ENCODE measurements around the gene CAPN11. TPM values are rescaled to one million over a fixed set of nuclear protein-coding genes. Genes with fewer than 3 reads are reported as not detected.

CAPN11 gene
- total and polyA plus RNA-seq, 2 donors from 2014 or later: 0.39 to 2.3 TPM

DNA sequence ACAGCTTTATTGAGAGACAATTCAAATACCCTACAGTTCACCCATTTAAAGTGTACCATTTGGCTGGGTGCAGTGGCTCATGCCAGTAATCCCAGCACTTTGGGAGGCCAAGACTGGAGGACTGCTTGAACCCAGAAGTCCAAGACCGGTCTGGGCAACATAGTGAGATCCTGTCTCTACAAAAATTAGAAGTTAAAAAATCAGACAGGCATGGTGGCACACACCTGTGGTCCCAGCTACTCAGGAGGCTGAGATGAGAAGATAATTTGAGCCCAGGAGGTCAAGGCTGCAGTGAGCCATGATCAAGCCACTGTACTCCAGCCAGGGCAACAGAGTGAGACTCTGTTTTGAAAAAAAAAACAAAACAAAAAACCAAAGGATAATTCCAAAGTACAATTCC lies 8.9 kb downstream of the CAPN11 start:
- H3K4me1 ChIP-seq (ENCODE audit: control insufficient read depth in 2 of 3, insufficient read depth in 2 of 3, low read depth in 1 of 3, low read length in 3 of 3): no peaks in the 10 kb centered on the region
- DNase-seq: no peak
- intact Hi-C loops (cut with DNase I): no loop called here
- no peak for TF ChIP-seq CTCF (IDR thresholded peaks at IDR 0.05; ENCODE audit: borderline replicate concordance, extremely low read depth, insufficient read depth)
- H3K27ac ChIP-seq (ENCODE audit: low read depth in 2 of 2, low read length in 2 of 2): no peak overlapping the region
- FAIRE-seq: no peak
- no peaks in the 10 kb centered on the region for H3K9me3 ChIP-seq (ENCODE audit: control insufficient read depth in 2 of 3, insufficient read depth in 1 of 3, low read length in 3 of 3)
- H3K9ac ChIP-seq (ENCODE audit: low read length in 3 of 3): no peak overlapping the region
- no peaks in the 10 kb centered on the region for H3K27me3 ChIP-seq (ENCODE audit: control insufficient read depth, insufficient read depth, low read length)
- no peak overlapping the region for H3K4me3 ChIP-seq (ENCODE audit: low read length in 3 of 3)
- H3K36me3 ChIP-seq (ENCODE audit: control insufficient read depth in 2 of 3, insufficient read depth in 3 of 3, low read length in 3 of 3): no peaks in the 10 kb centered on the region

- H3K27ac ChIP-seq (ENCODE audit: low read depth in 2 of 2, low read length in 2 of 2): no peak overlapping the region
- no peaks in the 10 kb centered on the region for H3K9me3 ChIP-seq (ENCODE audit: control insufficient read depth in 2 of 3, insufficient read depth in 1 of 3, low read length in 3 of 3)
- no peaks in the 10 kb centered on the region for H3K36me3 ChIP-seq (ENCODE audit: control insufficient read depth in 2 of 3, insufficient read depth in 3 of 3, low read length in 3 of 3)
- intact Hi-C loops (cut with DNase I): no loop called here
- no peak overlapping the region for H3K4me3 ChIP-seq (ENCODE audit: low read length in 3 of 3)
- no peak for TF ChIP-seq CTCF (IDR thresholded peaks at IDR 0.05; ENCODE audit: borderline replicate concordance, extremely low read depth, insufficient read depth)
- no peaks in the 10 kb centered on the region for H3K27me3 ChIP-seq (ENCODE audit: control insufficient read depth, insufficient read depth, low read length)
- DNase-seq (no peak), FAIRE-seq (no peak)
- H3K9ac ChIP-seq (ENCODE audit: low read length in 3 of 3): no peak overlapping the region
- H3K4me1 ChIP-seq (ENCODE audit: control insufficient read depth in 2 of 3, insufficient read depth in 2 of 3, low read depth in 1 of 3, low read length in 3 of 3): no peaks in the 10 kb centered on the region
These were observed 10.5 kb downstream of the CAPN11 start for GRCh38 chr6:44169154-44169553.

- Histone ChIP-seq H3K9ac (ENCODE audit: low read length in 3 of 3) (no peak overlapping the region), H3K4me3 (ENCODE audit: low read length in 3 of 3) (no peak overlapping the region), H3K36me3 (ENCODE audit: control insufficient read depth in 2 of 3, insufficient read depth in 3 of 3, low read length in 3 of 3) (no peaks in the 10 kb centered on the region), H3K4me1 (ENCODE audit: control insufficient read depth in 2 of 3, insufficient read depth in 2 of 3, low read depth in 1 of 3, low read length in 3 of 3) (no peaks in the 10 kb centered on the region), H3K27me3 (ENCODE audit: control insufficient read depth, insufficient read depth, low read length) (no peaks in the 10 kb centered on the region), H3K27ac (ENCODE audit: low read depth in 2 of 2, low read length in 2 of 2) (no peak overlapping the region), H3K9me3 (ENCODE audit: control insufficient read depth in 2 of 3, insufficient read depth in 1 of 3, low read length in 3 of 3) (no peaks in the 10 kb centered on the region)
- FAIRE-seq (no peak), DNase-seq (no peak)
- intact Hi-C loops (cut with DNase I): no loop called here
- no peak for TF ChIP-seq CTCF (IDR thresholded peaks at IDR 0.05; ENCODE audit: borderline replicate concordance, extremely low read depth, insufficient read depth)
These were observed 11.4 kb downstream of the CAPN11 start for GRCh38 chr6:44169886-44170570.
